Skin epidermis (tissue), 12 donors: ENCODE data around the gene WASHC2A.
"Not testable (repeated sequence)": the region's sequence is repeated elsewhere in the genome, so short reads cannot be mapped to it uniquely, and the experiment has no call there.

Experiments used
- H3K27ac ChIP-seq, 21 experiments: fragments of 200-600 bp; sonication (generic) in 11 of 21; one replicate each; pipeline ENCODE4 v1.5.0; 2020; ENCODE audit warnings: mild to moderate bottlenecking in 3 of 21, inconsistent platforms in 2 of 21, moderate library complexity in 2 of 21
- H3K4me3 ChIP-seq, 7 experiments: fragments of 200-600 bp; sonication (generic) in 2 of 7; one replicate each; pipeline ENCODE4 v1.5.0; 2020; ENCODE audit warnings: inconsistent platforms in 2 of 7, mild to moderate bottlenecking in 2 of 7, moderate library complexity in 1 of 7

WASHC2A gene

GRCh38 chr10:50058727-50059126 is 9.0 kb upstream of the WASHC2A start:
- not testable (repeated sequence) for H3K4me3 ChIP-seq, H3K27ac ChIP-seq

GRCh38 chr10:50059946-50060345 is 7.8 kb upstream of the WASHC2A start:
- H3K4me3 ChIP-seq, H3K27ac ChIP-seq: not testable (repeated sequence)

- H3K27ac ChIP-seq, H3K4me3 ChIP-seq: not testable (repeated sequence)
These were observed 6.2 kb upstream of the WASHC2A start for GRCh38 chr10:50061548-50061947.

- H3K4me3 ChIP-seq = no peak overlapping the region
- H3K27ac ChIP-seq = no peak overlapping the region
These were observed 4.7 kb upstream of the WASHC2A start for GRCh38 chr10:50063100-50063499.

GRCh38 chr10:50068352-50068659 is 552 bp downstream of the WASHC2A start:
- H3K4me3 ChIP-seq = peak overlapping the region; percentile 56 to 83 (median 69)
- H3K27ac ChIP-seq = peak overlapping the region in 13 of 21 experiments; percentile 79 to 89 (median 83)

- not testable (repeated sequence) for H3K27ac ChIP-seq, H3K4me3 ChIP-seq
These were observed 7.4 kb downstream of the WASHC2A start for GRCh38 chr10:50075139-50075538.

GRCh38 chr10:50075544-50075943 is 7.8 kb downstream of the WASHC2A start:
- H3K4me3 ChIP-seq = not testable (repeated sequence)

GRCh38 chr10:50091304-50091703 is 23.6 kb downstream of the WASHC2A start:
- not testable (repeated sequence) for H3K4me3 ChIP-seq, H3K27ac ChIP-seq

More at GRCh38 chr10:50075544-50075943, 7.8 kb downstream of the WASHC2A start:
- H3K27ac ChIP-seq = not testable (repeated sequence)

- H3K4me3 ChIP-seq, H3K27ac ChIP-seq: not testable (repeated sequence)
These were observed 25.2 kb downstream of the WASHC2A start for GRCh38 chr10:50092928-50093327.

GRCh38 chr10:50094630-50095029 is 26.9 kb downstream of the WASHC2A start:
- H3K27ac ChIP-seq, H3K4me3 ChIP-seq: not testable (repeated sequence)

GRCh38 chr10:50095402-50095801 is 27.6 kb downstream of the WASHC2A start:
- not testable (repeated sequence) for H3K4me3 ChIP-seq, H3K27ac ChIP-seq

GRCh38 chr10:50096722-50097121 is 29.0 kb downstream of the WASHC2A start:
- not testable (repeated sequence) for H3K4me3 ChIP-seq

GRCh38 chr10:50098645-50099044 is 30.9 kb downstream of the WASHC2A start:
- H3K27ac ChIP-seq, H3K4me3 ChIP-seq: not testable (repeated sequence)

More at GRCh38 chr10:50096722-50097121, 29.0 kb downstream of the WASHC2A start:
- not testable (repeated sequence) for H3K27ac ChIP-seq

GRCh38 chr10:50101139-50101582 is 33.4 kb downstream of the WASHC2A start:
- not testable (repeated sequence) for H3K27ac ChIP-seq, H3K4me3 ChIP-seq

- H3K4me3 ChIP-seq = not testable (repeated sequence)
- peak overlapping the region in 2 of 21 experiments; percentile 10 to 58 for H3K27ac ChIP-seq
These were observed 34.0 kb downstream of the WASHC2A start for GRCh38 chr10:50101747-50102146.

GRCh38 chr10:50102267-50102666 is 34.5 kb downstream of the WASHC2A start:
- H3K4me3 ChIP-seq = not testable (repeated sequence)
- H3K27ac ChIP-seq = peak overlapping the region in 2 of 21 experiments; percentile 10 to 58

GRCh38 chr10:50108999-50109698 is 41.4 kb downstream of the WASHC2A start:
- H3K27ac ChIP-seq = not testable (repeated sequence)

GRCh38 chr10:50112419-50113112 is 44.8 kb downstream of the WASHC2A start:
- H3K27ac ChIP-seq, H3K4me3 ChIP-seq: not testable (repeated sequence)

More at GRCh38 chr10:50108999-50109698, 41.4 kb downstream of the WASHC2A start:
- not testable (repeated sequence) for H3K4me3 ChIP-seq

- H3K4me3 ChIP-seq, H3K27ac ChIP-seq: not testable (repeated sequence)
These were observed 59.0 kb downstream of the WASHC2A start for GRCh38 chr10:50126765-50127164.

- not testable (repeated sequence) for H3K27ac ChIP-seq, H3K4me3 ChIP-seq
These were observed 60.1 kb downstream of the WASHC2A start for GRCh38 chr10:50127770-50128292.
